Pancreas (tissue), 10 donors: Measurements from ENCODE around the gene MAN1A2. TPM values are rescaled to one million over a fixed set of nuclear protein-coding genes. Genes with fewer than 3 reads are reported as not detected.
A peak's percentile ranks its signal among the peaks of the same experiment; 100 is the strongest.

Experiments used
- ATAC-seq, 4 donors: fragments of 200-7000 bp; cut with Tn5 transposase; one replicate each; pipeline versions ENCODE4 v1.8.0 to v1.9.1; 2020; ENCODE audit warnings: mild to moderate bottlenecking in 4 of 4, moderate library complexity in 4 of 4
- DNase-seq, 6 donors: peaks; one replicate each; pipeline ENCODE4 v3.0.0-alpha.2; 2020
- FAIRE-seq: peaks from 2 replicates; lab custom pipeline; 2012; peaks lifted over from hg19 to GRCh38; lab: Jason Lieb, UNC
- H3K27ac ChIP-seq, 4 donors: fragments of 200-600 bp; sonication (generic); 1 replicate in 3 of 4; 2 replicates in 1 of 4; pipeline versions ENCODE4 v1.5.0 to v1.8.0; 2020
- H3K27me3 ChIP-seq, 4 donors: fragments of 200-600 bp; one replicate each; pipeline ENCODE4 v1.8.0; 2021
- H3K36me3 ChIP-seq, 3 donors: fragments of 200-600 bp; sonication (generic) in 1 of 3; one replicate each; pipeline versions ENCODE4 v1.5.0 to v1.8.0; 2020 to 2021
- H3K4me1 ChIP-seq, 3 donors: fragments of 200-600 bp; one replicate each; pipeline ENCODE4 v1.8.0; 2021
- H3K4me3 ChIP-seq, 4 donors: fragments of 200-600 bp; sonication (generic) in 2 of 4; one replicate each; pipeline versions ENCODE4 v1.5.0 to v1.8.0; 2020 to 2021
- H3K9me3 ChIP-seq, 4 donors: fragments of 200-600 bp; one replicate each; pipeline ENCODE4 v1.8.0; 2021
- CTCF ChIP-seq, 4 donors: fragments of 200-600 bp; sonication (generic) in 3 of 4; IDR thresholded peaks; one replicate each; pipeline versions ENCODE4 v1.5.0 to v1.8.0; 2021; ENCODE audit warnings: antibody characterized with exemption in 4 of 4
- WGBS, 2 donors: extraction: QIAGEN DNeasy Blood & Tissue Kit; methylation state at CpG; one replicate each; pipeline ENCODE4 v1.1.7; 2013; 5-methylcytosine and 5-hydroxymethylcytosine counted together
- intact Hi-C, 3 donors: fragments of 100-400 bp; cut with DNase I; formaldehyde crosslinking; loops; one replicate each; pipeline versions ENCODE4 v1.11.1 to v1.14.2; 2022
- polyA plus RNA-seq, 2 donors: library from polyadenylated mRNA; stranded (reverse); fragments of 200-250 nt; gene quantifications; one replicate each; pipeline ENCODE4 v1.2.3, GENCODE V29; 2013
- total RNA-seq, 6 donors: library from RNA; stranded (reverse); fragmentation: NEBNext Ultra II Directional in 4 of 6; extraction: Animal tissue kit (Norgen Biotek cat#: 25700) in 4 of 6; gene quantifications; one replicate each; pipeline versions ENCODE4 v1.2.1 to v1.2.4, GENCODE V29; 2021 to 2023
- donor health status: healthy with polysubstance abuse.
- donor health status: DM: no; HTN: no; CAD: no; lungs with moderate emphysema.
- donor health status: DM: no; HTN: no; CAD: no.
- donor health status: control.
- donor health status: control.
- donor health status: Bipolar disorder and iron deficiency.
- donor health status: DM: yes; HTN: yes; CAD: no.
- donor health status: DM: no; HTN: no; CAD: no.
- donor health status: DM: no; HTN: no; CAD: no.
- donor health status: DM: yes; HTN: yes; CAD: no.

MAN1A2 gene
- total and polyA plus RNA-seq, 8 donors = 6.0 to 50.7 (median 44.0) TPM

- peak overlapping the region in 1 of 4 donors; percentile 53 for H3K27ac ChIP-seq
- peak; percentile 45 to 74 (median 56) for ATAC-seq
- H3K9me3 ChIP-seq = no peaks in the 10 kb centered on the region
- DNase-seq = no peak
- H3K36me3 ChIP-seq = no peaks in the 10 kb centered on the region
- intact Hi-C loops = no loop called here
- peaks cover 5 to 31% (median 28%) of the 10 kb centered on the region in 3 donors for H3K4me1 ChIP-seq
- FAIRE-seq = no peak
- no peak for TF ChIP-seq CTCF (IDR thresholded peaks at IDR 0.05)
- H3K27me3 ChIP-seq = no peaks in the 10 kb centered on the region
- H3K4me3 ChIP-seq = no peak overlapping the region
These were observed 28.8 kb downstream of the MAN1A2 start for GRCh38 chr1:117396074-117396473.

GRCh38 chr1:117396636-117397035 lies 29.4 kb downstream of the MAN1A2 start:
- intact Hi-C loops = no loop called here
- no peaks in the 10 kb centered on the region for H3K27me3 ChIP-seq
- FAIRE-seq (no peak), DNase-seq (no peak), ATAC-seq (peak in 3 of 4 donors; percentile 50 to 60 (median 53))
- H3K27ac ChIP-seq = peak overlapping the region in 1 of 4 donors; percentile 53
- no peak overlapping the region for H3K4me3 ChIP-seq
- H3K9me3 ChIP-seq = no peaks in the 10 kb centered on the region
- peaks cover 5 to 27% (median 27%) of the 10 kb centered on the region in 3 donors for H3K4me1 ChIP-seq
- H3K36me3 ChIP-seq = no peaks in the 10 kb centered on the region
- TF ChIP-seq CTCF (IDR thresholded peaks at IDR 0.05) = no peak

- Histone ChIP-seq H3K4me3 (no peak overlapping the region), H3K27me3 (no peaks in the 10 kb centered on the region), H3K4me1 (peaks cover 5 to 19% (median 16%) of the 10 kb centered on the region in 3 donors), H3K36me3 (peaks cover 0 to 6% (median 3%) of the 10 kb centered on the region in 3 donors), H3K27ac (no peak overlapping the region), H3K9me3 (peaks cover 0 to 3% (median 0%) of the 10 kb centered on the region in 4 donors)
- FAIRE-seq (no peak), DNase-seq (no peak), ATAC-seq (no peak)
- intact Hi-C loops = no loop called here
- WGBS, 2 donors = 77 to 79% methylated on average over 6 of the region's 6 CpGs
- no peak for TF ChIP-seq CTCF (IDR thresholded peaks at IDR 0.05)
These were observed 31.7 kb downstream of the MAN1A2 start for GRCh38 chr1:117398957-117399356.

GRCh38 chr1:117401761-117402160 lies 34.5 kb downstream of the MAN1A2 start:
- ATAC-seq = no peak

More at GRCh38 chr1:117401761-117402160, 34.5 kb downstream of the MAN1A2 start:
- Histone ChIP-seq H3K4me3 (no peak overlapping the region), H3K36me3 (peaks cover 0 to 6% (median 3%) of the 10 kb centered on the region in 3 donors), H3K27ac (no peak overlapping the region), H3K27me3 (no peaks in the 10 kb centered on the region), H3K4me1 (peaks cover 5 to 13% (median 8%) of the 10 kb centered on the region in 3 donors), H3K9me3 (peaks cover 0 to 4% (median 0%) of the 10 kb centered on the region in 4 donors)
- FAIRE-seq = no peak
- DNase-seq = no peak
- intact Hi-C loops = no loop called here
- no peak for TF ChIP-seq CTCF (IDR thresholded peaks at IDR 0.05)
